HG03196 (cell line): ENCODE data around the gene MAL.
A peak's percentile ranks its signal among the peaks of the same experiment; 100 is the strongest.

Experiments
- ATAC-seq: cut with Tn5 transposase; IDR thresholded peaks from one replicate; pipeline ENCODE4 v1.9.1; 2021; ENCODE audit not compliant: unreplicated experiment

The MAL gene

DNA sequence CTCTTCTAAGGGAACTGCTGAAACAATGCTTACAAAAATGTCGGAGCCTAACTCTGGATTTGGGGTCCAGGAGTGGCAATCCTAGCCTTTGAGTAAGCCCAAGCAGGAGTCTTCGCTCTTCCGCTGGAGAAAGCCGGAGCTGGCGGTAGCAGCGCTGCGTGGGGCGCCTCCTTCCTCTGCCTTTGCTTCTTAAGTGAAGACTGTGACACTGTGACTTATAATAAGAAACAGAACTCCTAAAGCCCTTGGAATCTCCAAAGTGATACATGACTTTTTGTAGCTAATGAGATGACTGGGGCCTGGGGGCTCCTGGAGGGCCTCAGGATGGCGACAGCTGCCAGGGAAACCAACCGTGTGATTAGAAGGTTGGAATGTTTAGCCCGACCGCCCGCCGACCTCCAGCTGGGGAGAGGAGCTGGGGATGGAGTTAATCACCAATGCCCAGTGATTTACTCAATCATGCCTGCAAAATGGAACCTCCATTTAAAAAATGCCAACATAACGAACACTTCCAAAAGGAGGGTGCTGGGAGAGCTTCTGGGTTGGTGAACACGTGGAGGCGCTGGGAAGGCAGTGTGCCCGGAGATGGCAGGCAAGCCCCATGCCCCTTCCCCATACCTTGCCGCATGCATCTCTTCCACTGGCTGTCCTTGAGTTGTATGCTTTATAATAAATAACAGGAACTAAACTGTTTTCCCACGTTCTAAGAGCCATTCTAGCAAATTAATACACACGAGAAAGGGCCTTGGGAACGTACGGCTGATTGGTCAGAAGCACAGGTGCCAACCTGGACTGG, 29.0 kb upstream of the MAL start:
- no peak for ATAC-seq

DNA sequence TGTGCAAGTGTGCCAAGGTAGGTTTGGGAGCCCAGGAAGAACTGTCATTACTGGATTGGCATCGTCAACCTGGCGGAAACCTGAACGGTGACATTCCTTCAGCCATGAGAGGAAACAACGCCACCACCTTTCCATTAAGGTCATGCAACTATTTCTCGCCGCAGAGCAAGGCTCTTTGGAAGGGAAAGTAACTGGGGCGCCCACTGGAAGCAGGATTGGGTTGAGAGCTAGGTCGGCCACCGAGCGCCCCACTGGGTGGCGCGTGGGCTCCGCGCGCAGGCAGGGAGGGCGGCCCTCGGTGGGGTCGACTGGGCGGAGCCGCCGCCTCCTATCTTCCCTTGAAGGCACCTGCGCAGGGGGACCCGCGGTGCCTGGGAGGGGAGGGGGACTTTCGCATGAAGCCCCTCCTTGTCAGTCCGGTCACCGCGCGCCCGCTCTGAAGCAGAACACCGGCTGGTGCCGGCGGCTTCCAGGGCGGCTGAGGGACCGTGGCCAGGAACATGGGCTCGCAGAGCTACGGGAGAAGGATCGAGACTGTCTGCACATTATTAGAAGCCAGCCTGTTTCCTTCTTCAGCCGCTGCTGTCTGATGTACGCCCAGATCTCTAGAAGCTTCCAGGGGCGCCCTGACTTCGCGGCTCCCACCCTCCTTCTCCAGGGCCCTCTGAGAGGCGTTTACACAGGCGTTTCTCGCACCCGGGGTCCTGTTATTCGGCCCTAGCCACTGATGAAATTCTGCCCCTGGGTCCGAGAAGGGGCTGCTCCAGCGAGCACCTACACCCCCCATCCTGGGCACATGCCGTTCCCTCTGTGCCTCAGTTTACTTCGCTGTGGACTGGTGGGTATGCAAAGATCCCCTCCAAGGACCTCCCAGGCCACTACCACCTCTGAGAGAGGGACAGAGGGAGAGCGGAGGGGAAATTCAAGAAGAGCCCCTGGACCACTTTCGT, 27.3 kb upstream of the MAL start:
- no peak for ATAC-seq

DNA sequence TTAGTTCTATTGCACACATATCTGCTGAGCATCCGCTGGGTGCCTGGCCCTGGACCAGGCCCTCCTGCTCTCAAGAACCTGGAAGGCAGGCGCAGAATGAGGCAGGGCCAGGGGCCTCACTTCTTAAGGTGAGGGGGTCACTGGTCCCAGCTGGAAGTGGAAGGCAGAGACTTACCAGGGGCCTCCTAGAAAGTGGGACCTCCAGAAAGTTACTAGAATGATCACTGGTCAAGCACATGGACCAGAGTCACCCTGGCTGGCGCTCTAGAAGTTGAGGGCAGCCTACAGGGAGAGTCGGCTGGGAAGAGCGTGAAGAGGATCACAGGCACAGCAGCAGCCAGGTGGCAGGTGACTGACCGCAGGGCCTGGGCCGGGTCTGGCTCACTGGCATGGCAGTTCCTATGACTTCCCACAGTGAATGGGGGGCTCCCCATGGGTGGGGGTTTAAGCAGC, 26.1 kb upstream of the MAL start:
- ATAC-seq = no peak

DNA sequence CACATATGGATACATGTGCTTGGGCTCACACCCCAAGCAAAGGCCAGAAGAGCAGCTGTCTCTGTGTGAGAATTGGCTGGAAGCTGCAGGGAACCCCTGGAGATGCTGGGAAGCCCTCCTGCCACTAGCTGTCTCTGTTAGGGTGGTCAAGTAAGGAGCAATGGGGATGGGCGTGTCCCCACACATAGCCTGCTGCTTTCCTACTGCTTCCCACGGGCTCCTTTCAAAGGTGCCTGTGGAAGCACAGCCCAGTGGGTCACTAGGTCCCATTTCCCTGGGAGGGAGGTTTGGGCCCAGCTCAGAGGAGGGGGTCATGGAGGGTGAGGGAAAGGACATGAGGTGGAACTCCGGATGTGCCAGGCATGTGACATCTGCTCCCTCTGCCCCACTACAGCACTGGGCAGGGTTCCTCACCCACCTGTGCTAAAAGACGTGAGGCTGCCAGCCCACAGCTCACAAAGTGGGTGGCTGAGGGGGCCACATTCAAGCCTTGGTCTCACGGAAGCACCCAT, 24.4 kb upstream of the MAL start:
- no peak for ATAC-seq

- ATAC-seq = no peak
Measured at GRCh38 chr2:95001701-95002100, 23.8 kb upstream of the MAL start.

- no peak for ATAC-seq
Measured at GRCh38 chr2:95002498-95002897, 23.0 kb upstream of the MAL start.

GRCh38 chr2:95004287-95004686, 21.2 kb upstream of the MAL start:
- ATAC-seq = no peak

GRCh38 chr2:95004711-95005110, 20.8 kb upstream of the MAL start:
- no peak for ATAC-seq

GRCh38 chr2:95005726-95006125, 19.8 kb upstream of the MAL start:
- no peak for ATAC-seq

DNA sequence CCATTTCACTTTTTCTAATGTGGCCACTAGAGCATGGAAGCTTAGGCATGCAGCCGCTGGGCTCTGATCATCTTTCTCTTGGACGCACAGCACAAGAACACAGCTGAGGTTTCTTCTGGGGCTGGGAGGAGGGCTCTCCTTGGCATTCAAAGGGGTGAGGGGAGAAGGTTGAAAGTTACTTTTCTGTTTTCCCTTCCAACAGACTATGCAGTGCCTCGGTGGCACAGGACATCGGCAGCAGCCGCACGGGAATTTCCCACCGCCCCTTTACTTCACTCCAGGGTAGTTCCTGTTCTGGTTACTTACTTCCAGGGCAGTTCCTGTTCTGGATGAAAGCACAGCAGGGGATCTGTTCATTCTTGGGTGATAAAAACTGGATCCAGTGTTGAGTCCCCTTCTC, 18.9 kb upstream of the MAL start:
- no peak for ATAC-seq

DNA sequence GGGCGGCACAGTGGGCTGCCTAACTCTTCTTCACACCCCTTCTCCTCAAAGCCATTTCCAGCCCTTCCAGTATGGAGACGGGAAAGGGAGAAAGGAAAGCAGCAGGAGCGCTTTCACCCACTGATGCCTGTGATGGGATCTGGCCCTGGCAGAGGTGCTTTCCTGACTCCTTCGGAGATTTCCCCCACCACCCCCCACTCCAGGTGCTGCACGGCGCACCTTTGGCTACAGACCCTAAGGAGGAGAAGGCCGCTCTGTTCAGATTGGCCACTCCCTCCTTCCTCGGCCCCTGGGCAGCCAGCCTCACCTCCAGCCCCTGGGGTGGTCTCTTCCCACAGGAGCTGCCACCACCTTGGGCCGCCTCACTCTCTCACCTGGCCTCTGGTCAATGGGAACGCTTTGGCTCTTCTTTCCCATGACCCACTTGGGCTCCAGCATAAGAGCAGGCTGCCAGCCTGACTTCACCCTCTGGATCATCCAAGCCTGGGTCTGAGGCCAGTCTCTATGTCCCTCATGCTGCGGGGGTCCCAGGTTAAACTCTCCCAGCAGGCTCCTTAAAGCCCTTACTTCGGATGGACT, 18.4 kb upstream of the MAL start:
- no peak for ATAC-seq

GRCh38 chr2:95007822-95008221, 17.7 kb upstream of the MAL start:
- no peak for ATAC-seq

GRCh38 chr2:95008306-95008705, 17.2 kb upstream of the MAL start:
- no peak for ATAC-seq

DNA sequence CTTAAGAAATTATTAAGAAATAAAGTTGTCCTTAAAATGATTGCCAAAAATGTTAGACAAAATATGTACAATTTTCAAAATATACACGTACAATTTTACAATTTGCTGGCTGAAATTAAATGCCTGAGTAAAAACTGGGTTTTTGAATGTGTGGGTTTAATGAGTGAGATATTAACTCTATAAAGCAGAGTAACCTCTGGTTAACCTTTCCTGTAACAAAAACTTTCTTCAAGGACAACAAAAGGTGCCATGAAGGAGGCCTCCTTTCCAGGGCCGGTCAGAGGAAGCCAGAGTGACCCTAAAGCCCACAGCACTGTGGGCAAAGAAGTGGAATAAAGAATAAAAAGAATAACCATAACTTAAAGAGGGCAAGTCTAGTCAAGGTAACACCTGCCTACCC, 16.5 kb upstream of the MAL start:
- ATAC-seq = no peak

GRCh38 chr2:95009412-95009811, 16.1 kb upstream of the MAL start:
- no peak for ATAC-seq

- no peak for ATAC-seq
Measured at GRCh38 chr2:95010126-95010525, 15.4 kb upstream of the MAL start.

DNA sequence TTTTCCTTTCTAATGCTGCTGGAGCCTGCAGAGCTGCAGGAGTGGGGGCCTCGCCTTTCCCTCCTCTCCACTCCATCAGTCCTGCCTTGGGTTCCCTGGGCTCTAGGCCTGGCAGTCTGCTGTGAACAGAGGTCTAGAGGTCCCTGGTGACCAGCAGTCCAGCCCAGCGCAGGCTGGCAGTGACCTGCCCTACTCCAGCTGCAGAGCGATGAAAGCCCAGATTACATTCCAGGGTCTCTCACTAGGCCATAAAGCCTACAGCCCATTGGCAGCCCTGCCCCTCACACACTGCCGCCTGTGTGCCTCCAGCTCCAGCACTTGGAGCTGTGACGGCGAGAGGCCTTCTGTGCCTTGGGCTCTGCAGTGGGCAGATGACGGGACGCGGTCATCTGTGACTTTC, 14.8 kb upstream of the MAL start:
- no peak for ATAC-seq

DNA sequence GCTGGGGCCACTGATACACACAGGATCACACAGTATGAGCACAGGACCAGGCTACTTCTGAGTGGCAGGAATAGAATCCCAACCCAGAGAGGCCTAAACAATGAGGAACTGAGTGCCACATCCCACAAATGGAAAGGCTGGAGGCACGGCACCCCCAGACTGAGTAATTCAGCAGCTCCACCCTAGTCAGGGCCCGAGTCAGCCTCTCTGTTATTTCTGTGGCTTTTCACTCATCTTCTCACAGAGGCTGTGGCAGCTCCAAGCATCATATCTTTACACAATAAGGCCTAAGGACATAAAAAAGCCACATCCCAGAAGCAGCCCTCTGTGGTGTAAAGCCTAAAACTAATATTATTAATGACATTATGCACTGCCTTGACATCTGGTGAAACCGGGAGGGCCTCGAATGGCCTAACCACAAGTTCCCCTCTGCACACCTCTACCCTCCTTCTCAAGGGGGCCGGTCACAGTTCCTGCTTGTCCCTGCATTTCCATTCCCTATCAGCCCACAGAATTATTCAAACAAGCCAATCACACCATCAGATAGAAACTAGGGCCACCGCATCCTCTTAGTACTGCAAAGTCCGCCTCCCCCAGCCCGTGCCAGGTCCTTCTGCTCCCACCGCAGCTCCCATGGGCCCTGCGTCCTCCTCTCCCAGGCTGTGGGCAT, 12.5 kb upstream of the MAL start:
- ATAC-seq = peak; percentile 72

DNA sequence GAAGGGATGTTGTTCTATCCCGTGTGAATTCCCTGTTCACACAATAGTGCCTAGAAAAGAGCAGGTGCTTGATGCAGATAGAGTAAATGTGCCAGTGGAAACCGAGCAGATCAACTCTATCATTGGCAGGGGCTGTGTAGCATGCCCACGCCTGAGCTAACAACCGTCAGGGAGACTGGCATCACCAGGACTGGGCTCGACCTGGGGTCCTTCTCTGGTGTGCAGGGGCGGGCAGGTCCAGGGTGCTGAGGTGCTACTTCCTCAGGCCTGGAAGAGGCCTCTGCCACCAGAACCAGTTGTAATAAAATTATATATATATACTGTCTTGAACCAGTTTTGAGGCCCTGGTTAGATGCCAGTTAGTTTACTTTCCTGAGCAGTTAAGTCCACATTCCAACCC, 11.8 kb upstream of the MAL start:
- ATAC-seq = no peak

- ATAC-seq = no peak
Measured at GRCh38 chr2:95014126-95014708, 11.3 kb upstream of the MAL start.
